NCI-H1694 (cell line): ENCODE measurements around the gene NRG3.
A peak's percentile ranks its signal among the peaks of the same experiment; 100 is the strongest.

ENCODE experiments used
- DNase-seq: peaks from one replicate; lab custom pipeline; 2025; lab: John Stamatoyannopoulos, UW

The NRG3 gene

DNA sequence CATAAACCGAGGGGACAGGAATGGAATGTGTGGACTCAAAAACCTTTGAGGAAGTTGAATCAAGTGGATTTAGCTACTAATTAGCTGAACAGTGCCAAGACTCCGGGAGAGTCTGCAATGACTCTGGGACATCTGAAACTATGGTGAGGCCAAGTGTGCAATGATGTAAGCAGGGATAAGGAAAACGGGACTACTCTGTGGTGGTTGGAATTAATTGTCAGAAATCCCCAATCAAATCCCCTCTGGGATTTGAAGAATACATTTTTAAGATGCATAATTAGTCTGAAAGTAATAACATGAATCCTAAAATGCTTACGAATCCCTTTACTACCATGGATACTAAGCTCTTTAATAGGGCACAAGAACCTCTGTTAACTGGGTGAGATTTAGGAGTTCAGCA lies 602.8 kb downstream of the NRG3 start:
- DNase-seq, result no peak

DNA sequence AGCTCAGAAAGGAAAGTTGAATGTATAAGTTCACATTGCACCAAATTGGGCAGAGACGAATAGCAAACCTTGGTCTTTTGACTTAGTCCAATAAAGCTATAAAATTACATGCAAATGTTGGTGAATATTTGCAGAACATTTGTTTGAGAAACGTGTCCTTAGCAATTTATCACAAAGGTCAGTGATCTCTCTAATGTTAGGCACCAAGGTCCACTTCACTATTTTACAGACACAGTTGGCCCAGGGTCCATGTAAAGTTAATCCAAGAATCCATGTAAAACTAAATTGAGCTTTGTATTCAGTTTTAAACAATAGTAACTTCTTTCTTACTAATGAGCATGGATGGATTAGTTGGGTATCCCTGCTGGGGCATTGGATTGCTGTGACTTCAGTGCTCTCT lies 617.7 kb downstream of the NRG3 start:
- no peak for DNase-seq

GRCh38 chr10:82496114-82496513 lies 621.1 kb downstream of the NRG3 start:
- DNase-seq, result no peak

DNA sequence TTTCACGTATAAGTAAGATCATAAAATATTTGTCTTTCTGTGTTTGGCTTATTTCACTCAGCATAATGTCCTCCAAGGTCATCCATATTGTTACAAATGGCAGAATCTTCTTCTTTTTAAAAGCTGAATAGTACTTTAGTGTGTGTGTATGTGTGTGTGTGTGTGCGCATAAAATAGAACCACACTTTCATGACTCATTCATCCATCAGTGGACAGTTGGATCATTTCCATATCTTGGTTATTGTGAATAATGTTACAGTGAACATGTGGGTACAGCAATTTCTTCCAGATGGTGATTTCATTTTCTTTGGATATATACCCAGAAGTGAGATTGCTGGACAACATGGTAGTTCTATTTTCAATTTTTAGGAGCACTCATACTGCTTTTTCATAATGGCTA lies 622.4 kb downstream of the NRG3 start:
- no peak for DNase-seq

GRCh38 chr10:82498976-82499375 lies 624.0 kb downstream of the NRG3 start:
- no peak for DNase-seq

GRCh38 chr10:82505009-82505408 lies 630.0 kb downstream of the NRG3 start:
- DNase-seq, result no peak

DNA sequence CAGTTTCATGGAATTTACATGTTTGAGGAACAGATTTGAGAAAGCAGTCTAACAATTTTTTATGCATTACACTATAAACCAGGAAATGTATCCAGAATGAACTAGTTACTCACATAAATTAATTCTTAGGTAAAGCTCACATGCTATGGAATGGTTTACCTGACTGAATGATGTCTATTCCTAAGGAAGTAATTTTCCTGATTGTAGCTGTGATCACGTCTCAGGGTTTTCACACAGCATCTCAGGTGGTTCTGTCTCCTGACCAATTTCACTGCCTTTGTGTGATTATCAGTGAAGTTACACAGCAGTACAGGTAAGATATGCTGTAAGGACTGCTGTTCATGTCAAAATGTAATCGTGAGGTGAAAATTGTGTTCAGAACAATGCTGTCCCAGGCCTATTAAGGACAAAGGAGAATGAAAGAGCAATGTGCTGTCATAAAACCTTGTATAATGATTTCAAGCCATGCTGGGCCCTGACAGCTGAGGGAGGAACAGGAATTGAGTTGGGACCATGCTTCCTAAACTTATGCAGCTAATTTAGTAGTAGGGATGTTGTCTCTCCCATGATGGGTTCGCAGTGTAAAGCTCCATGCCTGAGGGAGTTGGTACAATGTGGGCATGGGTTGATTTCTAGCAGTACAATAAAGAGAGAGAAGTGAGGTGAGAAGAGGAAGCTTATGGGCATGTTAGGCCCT lies 631.8 kb downstream of the NRG3 start:
- DNase-seq, result no peak

DNA sequence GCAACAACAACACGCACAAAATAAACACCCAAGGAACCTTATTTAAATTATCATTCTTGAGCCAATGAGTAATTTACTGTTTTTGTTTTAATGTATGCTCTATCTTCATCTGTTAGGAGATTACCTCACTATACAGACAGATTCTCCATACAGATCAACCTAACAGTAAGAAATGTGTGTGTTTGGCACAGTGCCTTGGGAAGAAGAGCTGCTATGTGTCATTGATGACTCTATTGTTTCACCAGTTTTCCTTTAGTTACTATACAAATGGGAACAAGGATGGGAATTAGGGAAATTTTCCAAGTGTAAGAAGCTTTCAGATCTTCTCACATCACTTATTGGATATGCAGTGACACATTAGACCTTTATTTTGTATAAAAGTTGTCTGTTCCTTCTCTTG lies 640.3 kb downstream of the NRG3 start:
- DNase-seq, result no peak

DNA sequence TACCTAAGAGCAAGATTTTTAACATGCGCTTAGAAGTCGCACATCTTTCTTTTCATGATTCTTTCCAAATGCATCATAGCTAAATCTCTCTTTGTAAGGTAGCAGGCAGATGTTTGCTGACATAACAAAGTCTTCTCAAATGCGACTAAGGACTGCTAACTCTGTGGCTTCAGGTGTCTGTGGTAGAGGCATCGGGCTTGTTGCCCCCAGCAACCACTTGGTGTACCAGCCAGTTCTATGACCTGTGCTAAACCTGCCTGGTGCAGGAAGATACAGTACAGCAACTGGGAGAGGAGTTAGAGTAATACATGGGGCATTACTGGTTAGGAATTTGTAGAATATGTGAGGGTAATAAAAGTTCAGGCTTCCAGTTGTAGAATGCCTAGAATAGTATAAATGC lies 654.1 kb downstream of the NRG3 start:
- no peak for DNase-seq

- no peak for DNase-seq
These were observed 660.5 kb downstream of the NRG3 start for GRCh38 chr10:82535457-82535856.

- no peak for DNase-seq
These were observed 661.7 kb downstream of the NRG3 start for GRCh38 chr10:82536668-82537067.

- DNase-seq, result no peak
These were observed 663.3 kb downstream of the NRG3 start for GRCh38 chr10:82538272-82538671.

GRCh38 chr10:82543631-82544030 lies 668.6 kb downstream of the NRG3 start:
- no peak for DNase-seq

GRCh38 chr10:82544377-82544776 lies 669.4 kb downstream of the NRG3 start:
- DNase-seq, result no peak

- no peak for DNase-seq
These were observed 676.5 kb downstream of the NRG3 start for GRCh38 chr10:82551506-82551905.

DNA sequence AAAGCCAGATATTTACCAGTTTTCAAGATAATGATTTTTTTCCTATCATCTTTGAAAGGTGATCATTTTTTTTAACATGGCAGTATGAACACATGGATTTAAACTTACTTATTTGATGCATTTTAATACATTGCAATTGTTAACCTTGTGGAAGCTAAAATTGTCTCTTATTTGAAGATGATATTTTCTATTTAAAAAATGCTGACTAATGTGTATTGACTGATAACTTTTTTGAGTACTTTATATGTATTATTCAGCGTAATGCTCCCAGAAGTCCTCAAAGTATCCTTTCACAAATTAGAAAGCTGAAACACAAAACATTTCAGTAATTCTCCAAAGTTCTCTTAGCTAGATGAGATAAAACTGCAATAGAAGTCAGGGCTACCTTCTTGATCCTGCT lies 677.3 kb downstream of the NRG3 start:
- no peak for DNase-seq

GRCh38 chr10:82554381-82554780 lies 679.4 kb downstream of the NRG3 start:
- no peak for DNase-seq

GRCh38 chr10:82558014-82558607 lies 683.1 kb downstream of the NRG3 start:
- DNase-seq, result no peak

DNA sequence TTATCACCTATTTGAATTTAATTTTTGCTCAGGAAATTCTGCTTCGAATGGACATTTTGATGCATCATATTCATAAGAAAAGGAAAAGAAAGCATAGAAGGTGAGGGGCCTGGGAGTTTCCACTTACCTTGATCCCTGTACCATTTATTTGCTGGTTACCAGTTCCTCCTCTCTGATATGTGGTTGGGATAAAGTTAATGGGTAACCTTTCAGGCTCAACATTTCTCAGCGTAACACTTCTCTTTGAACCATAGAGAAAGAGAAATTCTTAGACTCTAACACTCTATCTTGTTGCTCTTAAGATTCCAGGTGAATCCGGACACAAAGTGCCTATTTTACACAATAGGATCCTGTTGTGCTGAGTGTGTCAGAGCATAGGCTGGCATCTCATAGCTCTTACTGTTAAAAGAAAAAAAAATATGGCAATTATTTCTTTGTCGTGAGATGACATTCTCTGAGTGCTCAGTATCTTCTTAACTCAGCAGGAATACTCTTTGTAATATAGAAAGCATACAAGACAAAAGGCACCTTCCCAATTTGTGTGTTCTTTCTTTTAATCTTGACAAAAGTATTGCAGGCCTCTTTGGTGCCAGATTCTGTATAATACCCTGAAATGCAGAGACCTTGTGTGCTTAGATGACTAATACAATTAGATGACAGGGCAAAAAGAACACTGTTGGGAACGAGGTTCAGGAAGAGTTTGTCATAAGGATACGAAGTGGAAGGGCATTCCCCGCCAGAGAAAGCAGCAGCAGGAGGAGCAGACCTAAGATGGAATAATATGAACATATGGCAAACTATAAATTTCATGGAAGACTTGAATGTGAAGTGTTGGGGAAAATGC lies 689.6 kb downstream of the NRG3 start:
- peak; percentile 24 for DNase-seq

- no peak for DNase-seq
These were observed 690.2 kb downstream of the NRG3 start for GRCh38 chr10:82565197-82565575.

DNA sequence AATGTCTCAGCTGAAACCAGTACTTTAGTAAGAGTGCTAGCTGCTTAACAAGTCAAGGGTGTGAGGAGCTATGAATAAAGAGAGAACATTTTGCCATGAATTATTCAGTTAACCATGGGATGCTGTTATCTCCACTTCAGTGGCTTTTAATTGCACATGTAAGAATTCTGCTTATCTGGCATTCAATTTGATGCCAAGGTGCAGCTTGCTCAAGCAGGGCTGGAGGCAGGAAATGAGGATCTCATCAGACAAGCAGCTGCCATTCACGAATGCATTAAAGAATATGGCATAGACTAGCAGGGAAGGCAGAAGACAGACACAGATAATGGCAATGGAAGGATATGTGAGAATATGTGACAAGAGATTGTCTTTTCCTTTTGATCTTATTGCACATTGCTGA lies 697.8 kb downstream of the NRG3 start:
- DNase-seq, result peak; percentile 18

- no peak for DNase-seq
These were observed 699.1 kb downstream of the NRG3 start for GRCh38 chr10:82574081-82574480.

GRCh38 chr10:82575318-82575717 lies 700.3 kb downstream of the NRG3 start:
- no peak for DNase-seq
